Stimulated activated naive CD8-positive, alpha-beta T cell treated with anti-CD3 and anti-CD28 coated beads, Interleukin-15, Interleukin-2, amounts not matched to agents 100 U/mL and 50 U/mL, for 24 hours (primary cell): Measurements from ENCODE around the gene HCFC1R1.

Experiments
- ATAC-seq: fragments of 150-1000 bp; cut with Tn5 transposase; one replicate; pipeline ENCODE4 v1.10.0; 2021
- DNase-seq: peaks from one replicate; pipeline ENCODE4 v3.0.0; 2021

The HCFC1R1 gene

GRCh38 chr16:3000540-3000939, 23.2 kb downstream of the HCFC1R1 start:
- no peak for ATAC-seq

GRCh38 chr16:2999929-3000328, 23.8 kb downstream of the HCFC1R1 start:
- DNase-seq = no peak
- ATAC-seq = no peak

More at GRCh38 chr16:3000540-3000939, 23.2 kb downstream of the HCFC1R1 start:
- DNase-seq = no peak

DNA sequence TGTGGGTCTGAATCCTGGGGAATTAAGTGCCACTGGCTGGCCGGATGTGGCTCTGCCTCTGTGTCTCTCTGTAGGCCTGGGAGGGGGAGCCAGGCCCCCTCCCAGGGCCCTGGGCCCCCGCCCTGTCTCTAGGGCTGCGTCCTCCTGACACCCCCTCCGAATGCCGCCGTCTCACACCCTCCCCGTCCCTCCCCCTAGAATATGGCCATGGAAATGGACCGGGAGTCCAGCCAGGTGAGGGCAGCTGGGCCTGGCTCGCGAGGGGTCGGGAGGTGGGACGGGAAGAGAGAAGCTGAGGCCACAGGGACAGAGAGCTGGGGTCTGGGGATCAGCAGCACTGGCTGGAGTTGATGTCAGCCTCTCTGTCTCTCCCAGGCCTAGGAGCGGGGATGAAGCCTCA, 27.4 kb downstream of the HCFC1R1 start:
- DNase-seq = no peak
- ATAC-seq = no peak

DNA sequence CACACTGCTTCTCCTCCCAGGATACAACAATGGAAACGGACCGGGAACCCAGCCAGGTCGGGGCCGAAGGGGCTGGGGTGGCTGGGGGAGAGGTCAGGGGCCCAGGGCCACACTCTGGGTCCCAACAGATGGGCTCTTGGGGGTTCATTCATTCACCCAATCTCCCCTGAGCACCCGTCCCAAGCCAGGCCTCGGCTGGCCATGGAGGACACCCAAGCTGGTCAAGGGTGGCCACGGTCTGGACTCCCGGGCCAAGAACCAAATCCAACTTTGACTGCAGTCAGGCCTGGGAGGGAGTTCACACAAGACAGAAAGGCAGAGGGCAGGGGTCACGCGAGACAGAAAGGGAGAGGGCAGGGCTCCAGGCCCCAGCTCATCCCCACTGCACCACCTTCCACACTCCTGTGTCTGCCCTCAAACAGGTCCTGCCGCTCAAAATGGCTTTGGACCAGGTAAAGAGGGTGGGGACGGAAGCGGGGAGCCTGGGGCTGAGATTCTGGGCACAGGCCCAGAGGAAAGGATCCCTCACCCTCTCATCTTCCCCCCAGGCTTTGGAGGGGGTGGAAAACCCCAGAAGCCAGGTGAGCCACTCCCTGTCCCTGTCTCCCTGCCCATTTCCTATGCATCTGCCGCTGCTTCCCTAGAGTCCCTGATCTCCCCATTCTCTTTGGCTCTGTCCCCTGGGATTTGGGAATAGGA, 31.2 kb downstream of the HCFC1R1 start:
- DNase-seq = no peak
- no peak for ATAC-seq

- ATAC-seq (no peak), DNase-seq (no peak)
Observed at GRCh38 chr16:2991566-2992261, 32.0 kb downstream of the HCFC1R1 start.

DNA sequence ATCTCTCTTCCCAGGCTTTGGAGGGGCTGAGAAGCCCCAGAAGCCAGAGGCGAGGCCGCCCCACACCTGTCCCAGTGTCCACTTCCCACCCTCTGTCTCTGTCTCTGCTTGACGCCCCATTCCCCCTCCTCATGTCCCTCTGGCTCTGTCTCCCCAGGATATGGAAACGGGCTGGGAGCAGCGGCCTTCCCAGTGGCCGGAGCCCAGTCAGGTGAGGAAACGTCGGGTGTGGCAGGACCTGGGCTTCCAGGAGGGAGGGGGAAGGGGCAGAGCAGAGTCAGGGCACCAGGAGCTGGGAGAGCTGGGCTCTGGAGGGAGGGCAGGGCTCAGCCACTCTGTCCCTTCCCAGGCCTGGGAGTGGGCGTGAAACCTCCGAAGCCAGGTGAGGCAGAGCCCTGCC, 32.9 kb downstream of the HCFC1R1 start:
- DNase-seq (no peak), ATAC-seq (no peak)

DNA sequence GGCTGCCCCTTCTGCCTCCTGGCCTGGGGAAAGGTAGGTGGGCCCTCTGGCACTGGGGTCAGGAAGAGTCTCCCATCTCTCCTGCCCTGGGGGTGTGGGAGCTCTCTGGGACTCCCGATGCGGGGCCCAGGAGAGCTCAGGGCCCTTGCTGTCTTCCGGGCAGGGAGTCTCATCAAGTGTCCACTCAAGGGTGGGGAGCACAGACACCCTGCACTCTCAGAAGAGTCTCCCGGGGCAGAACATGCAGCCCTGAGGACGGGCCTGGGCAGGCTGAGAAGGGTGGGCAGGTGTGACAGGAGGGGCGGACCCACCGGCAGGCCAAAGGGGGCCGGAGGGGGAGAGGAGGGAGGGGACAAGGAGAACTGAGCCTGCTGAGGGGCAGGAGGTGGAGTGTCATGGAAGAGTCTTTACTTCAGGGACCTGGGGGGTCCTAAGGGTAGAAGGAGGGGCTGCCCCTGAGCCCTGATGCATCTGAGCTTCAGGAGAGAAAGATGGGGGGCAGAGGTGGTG, 35.1 kb downstream of the HCFC1R1 start:
- DNase-seq (no peak), ATAC-seq (no peak)

- ATAC-seq = no peak
- DNase-seq = no peak
Observed at GRCh38 chr16:2987833-2988232, 35.9 kb downstream of the HCFC1R1 start.

DNA sequence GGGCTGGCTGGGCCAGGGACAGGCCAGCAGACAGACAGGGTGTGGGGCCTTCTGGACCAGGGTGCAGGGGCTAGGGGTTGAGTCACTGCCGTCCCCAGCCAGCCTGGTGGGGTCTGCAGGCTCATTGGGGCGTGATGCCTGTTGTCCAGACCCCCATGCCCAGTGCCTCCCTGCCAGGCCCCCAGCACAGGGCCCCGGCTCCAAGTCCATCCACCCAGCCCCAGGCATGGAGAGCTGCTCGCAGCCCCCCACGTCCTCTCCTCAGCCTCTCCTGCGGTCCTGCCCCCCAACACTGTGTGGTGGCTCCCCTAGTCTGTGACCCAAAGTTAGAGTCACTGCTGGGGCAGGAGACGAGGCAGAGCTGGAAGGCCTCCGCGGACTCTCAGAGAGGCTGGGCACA, 36.5 kb downstream of the HCFC1R1 start:
- DNase-seq (no peak), ATAC-seq (no peak)

DNA sequence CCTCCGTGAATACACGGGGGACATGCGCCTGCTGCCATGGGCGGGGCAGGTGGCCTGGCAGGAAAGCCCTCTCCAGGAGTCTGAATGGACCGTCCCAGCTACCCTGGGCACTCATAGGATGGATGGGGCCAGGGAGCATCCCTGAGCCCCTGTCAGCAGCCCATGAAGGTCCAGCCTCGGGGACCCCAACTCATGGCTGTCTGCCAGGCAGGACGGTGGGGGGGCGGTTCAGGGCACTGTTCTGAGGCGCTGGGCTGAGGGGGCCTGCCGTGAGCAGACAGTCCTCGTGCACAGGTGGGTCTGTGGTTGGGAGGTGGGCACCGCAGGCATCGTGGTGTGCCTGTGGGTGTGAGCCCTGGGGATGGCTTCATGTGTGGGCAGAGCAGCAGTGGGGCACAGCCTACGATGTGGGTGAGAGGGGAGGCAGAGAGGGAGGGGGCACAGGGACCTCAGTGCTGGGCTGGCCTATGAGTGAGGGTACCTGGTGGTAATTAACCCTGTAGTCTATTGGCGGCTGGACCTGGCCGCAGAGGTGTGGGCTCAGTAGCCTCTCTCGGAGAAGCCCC, 37.0 kb downstream of the HCFC1R1 start:
- ATAC-seq = no peak
- DNase-seq = no peak

DNA sequence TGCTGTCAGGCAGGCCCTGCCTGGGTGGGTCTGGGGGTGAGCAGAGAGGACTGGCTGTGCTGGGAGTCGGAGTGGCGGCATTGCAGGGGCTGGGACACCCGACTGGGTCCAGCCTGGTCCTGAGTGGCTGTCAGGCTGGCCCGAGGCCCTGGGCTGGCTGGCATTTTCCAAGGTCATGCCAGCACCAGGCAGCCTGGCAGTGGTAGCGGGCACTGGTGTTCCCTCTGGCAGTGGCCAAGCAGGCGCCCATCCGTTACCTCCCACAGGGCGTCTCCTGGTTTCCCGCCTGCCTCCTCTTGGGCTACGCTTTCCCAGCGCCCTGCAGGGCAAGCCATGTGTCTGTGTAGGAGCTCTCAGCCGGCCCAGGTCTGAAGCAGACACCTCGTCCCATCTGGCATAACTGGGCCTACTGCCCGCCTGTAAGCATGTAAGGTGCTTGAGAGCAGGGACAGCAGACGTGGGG, 37.8 kb downstream of the HCFC1R1 start:
- DNase-seq (no peak), ATAC-seq (no peak)

GRCh38 chr16:2985462-2985861, 38.3 kb downstream of the HCFC1R1 start:
- ATAC-seq (no peak), DNase-seq (no peak)

DNA sequence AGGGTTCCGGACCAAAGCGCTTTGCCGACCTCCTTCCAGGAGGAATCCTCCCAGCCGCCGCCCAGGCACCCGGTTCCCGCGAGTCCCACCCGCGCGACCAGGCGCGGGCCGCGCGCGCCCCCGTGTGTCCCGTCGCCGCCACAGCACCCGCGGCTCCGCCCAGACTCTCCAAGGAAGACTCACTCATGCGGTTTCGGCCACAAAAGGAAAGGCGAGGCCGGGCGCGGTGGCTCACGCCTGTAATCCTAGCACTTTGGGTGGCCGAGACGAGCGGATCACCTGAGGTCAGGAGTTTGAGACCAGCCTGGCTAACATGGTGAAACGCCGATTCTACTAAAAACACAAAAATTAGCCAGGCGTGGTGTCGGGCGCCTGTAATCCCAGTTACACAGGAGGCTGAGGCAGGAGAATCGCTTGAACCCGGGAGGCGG, 40.0 kb downstream of the HCFC1R1 start:
- peak; percentile 84 for DNase-seq
- ATAC-seq = peak; percentile 60

- no peak for DNase-seq
- no peak for ATAC-seq
Observed at GRCh38 chr16:2982402-2982801, 41.3 kb downstream of the HCFC1R1 start.

DNA sequence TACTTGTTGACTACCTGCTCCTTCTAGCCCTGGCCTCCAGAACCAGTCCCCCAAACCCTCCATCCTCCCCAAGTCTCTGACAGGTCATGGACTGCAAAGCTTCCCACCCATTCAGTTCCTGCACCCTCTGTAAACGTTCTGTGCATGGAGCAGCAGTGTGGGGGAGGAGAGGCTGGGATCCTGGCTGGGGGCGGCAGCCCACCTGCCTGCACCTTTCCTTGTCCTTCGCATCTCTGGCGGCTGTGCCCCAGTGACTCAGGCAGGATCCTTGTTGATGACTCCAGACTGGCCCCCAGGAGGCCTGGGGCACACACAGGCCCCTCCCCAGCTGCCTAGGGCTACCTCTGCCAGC, 41.9 kb downstream of the HCFC1R1 start:
- ATAC-seq = no peak
- no peak for DNase-seq

DNA sequence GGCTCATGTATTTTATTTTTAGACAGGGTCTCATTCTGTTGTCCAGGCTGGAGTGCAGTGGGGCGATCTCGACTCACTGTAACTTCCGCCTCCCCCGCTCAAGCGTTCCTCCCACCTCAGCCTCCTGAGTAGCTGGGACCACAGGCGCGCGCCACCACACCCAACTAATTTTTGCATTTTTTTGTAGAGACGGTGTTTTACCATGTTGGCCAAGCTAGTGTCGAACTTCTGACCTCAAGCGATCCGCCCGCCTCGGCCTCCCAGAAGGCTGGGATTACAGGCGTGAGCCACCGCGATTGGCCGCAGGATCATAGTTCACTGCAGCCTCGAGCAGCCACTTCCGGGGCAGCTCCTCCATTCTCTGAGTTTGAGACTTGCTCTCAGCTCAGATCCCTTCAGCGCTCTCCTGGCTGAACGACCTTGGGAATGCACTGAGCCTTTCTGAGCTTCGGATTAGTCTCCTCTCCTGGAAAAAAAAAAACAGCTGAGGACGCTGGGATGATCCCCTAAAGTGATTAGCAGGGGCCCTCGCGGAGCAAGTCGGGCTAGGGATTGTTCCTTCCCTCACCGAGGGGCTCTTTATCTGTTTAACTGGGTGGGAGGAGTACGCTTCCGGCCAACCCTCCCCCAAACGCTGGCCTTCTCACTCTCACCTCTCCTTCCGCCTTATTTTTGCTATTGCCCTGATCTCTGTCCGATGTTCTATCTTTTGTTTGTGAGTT, 42.4 kb downstream of the HCFC1R1 start:
- no peak for DNase-seq
- no peak for ATAC-seq

- ATAC-seq (peak; percentile 85), DNase-seq (peak; percentile 98)
Observed at GRCh38 chr16:2980227-2981176, 43.2 kb downstream of the HCFC1R1 start, which contains the start of gene PKMYT1. Gene PKMYT1, minus strand, starts transcription at chr16:2980446. Its CDS starts 789 bp downstream, at chr16:2979657.

GRCh38 chr16:2979669-2980226, 44.0 kb downstream of the HCFC1R1 start:
- ATAC-seq (peak; percentile 2), DNase-seq (peak; percentile 45)

DNA sequence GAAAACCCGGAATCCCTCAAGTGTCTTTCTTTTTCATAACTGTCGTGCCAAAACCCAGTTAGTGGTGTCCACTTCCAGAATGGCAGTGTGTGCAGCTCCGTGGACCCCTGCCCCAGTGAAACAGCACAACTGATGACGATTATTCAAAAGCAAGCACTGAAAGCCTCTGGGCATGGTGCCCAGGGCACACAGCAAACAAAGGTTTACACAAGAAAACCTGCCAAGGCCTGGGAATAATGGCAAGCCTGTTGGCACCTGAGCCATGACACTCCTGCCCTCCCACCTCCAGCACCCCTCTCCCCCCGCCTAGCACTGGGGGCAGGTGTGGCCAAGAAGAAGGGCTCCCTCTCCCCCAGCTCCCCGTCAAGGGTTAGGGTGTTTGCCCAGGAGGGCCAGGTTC, 46.3 kb downstream of the HCFC1R1 start:
- no peak for ATAC-seq
- DNase-seq = no peak

DNA sequence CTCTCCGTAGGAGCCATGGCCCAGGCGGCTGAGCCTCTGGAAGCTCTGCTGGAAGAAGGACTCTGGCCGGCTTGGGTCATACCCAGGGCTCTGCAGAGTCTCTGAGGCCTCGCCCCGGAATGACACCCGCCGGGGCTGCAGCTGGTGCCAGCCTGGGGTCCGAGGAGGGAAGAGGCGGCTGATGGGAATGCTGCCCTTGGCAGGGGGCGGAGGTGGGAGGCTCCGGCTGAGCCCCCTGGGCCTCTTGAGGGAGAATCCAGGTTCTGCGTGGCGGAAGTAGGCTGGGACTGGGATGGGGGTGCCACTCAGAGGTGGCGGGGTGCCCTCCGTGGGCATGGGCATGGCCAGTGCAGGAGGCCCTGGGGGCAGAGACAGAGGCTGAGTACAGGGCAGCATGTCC, 47.1 kb downstream of the HCFC1R1 start:
- DNase-seq (no peak), ATAC-seq (no peak)

GRCh38 chr16:2976201-2976600, 47.5 kb downstream of the HCFC1R1 start:
- no peak for DNase-seq

More at GRCh38 chr16:2976201-2976600, 47.5 kb downstream of the HCFC1R1 start:
- ATAC-seq = no peak
